OCI-LY1 (cell line): Measurements from ENCODE around the gene TNS1.

Experiments used
- H2AFZ ChIP-seq: fragments of 200-600 bp; sonication (generic), shearing (Covaris generic); 2 replicates; pipeline ENCODE4 v1.6.0; 2014; ENCODE audit warnings: antibody characterized with exemption, mild to moderate bottlenecking, low read length
- H3F3A ChIP-seq: fragments of 200-600 bp; sonication (generic), shearing (Covaris generic); 2 replicates; pipeline ENCODE4 v1.6.0; 2014; ENCODE audit warnings: mild to moderate bottlenecking, antibody characterized with exemption, low read length, moderate library complexity; ENCODE audit not compliant: insufficient read depth
- H3K27ac ChIP-seq: fragments of 200-600 bp; sonication (generic); 2 replicates; pipeline ENCODE4 v1.5.1; 2014; ENCODE audit warnings: low read length, mixed run types, mild to moderate bottlenecking, low read depth; ENCODE audit not compliant: poor library complexity, severe bottlenecking
- H3K27me3 ChIP-seq: fragments of 200-600 bp; sonication (generic); 2 replicates; pipeline ENCODE4 v1.6.0; 2014; ENCODE audit warnings: antibody characterized with exemption, mild to moderate bottlenecking, low read length, moderate library complexity; ENCODE audit not compliant: insufficient read depth
- H3K36me3 ChIP-seq: fragments of 200-600 bp; sonication (generic); 2 replicates; pipeline ENCODE4 v1.6.1; 2014; ENCODE audit warnings: mild to moderate bottlenecking, antibody characterized with exemption, low read length, moderate library complexity, mixed read lengths; ENCODE audit not compliant: insufficient read depth
- H3K4me1 ChIP-seq: fragments of 200-600 bp; sonication (generic); 2 replicates; pipeline ENCODE4 v1.5.1; 2014; ENCODE audit warnings: mild to moderate bottlenecking, low read length, moderate library complexity; ENCODE audit not compliant: insufficient read depth, severe bottlenecking
- H3K4me2 ChIP-seq: fragments of 200-600 bp; sonication (generic), shearing (Covaris generic); 2 replicates; pipeline ENCODE4 v1.6.1; 2014; ENCODE audit warnings: low read length
- H3K4me3 ChIP-seq: fragments of 200-600 bp; sonication (generic); 2 replicates; pipeline ENCODE4 v1.5.1; 2014; ENCODE audit warnings: low read length, low read depth, mild to moderate bottlenecking, mixed read lengths; ENCODE audit not compliant: poor library complexity, severe bottlenecking
- H3K79me2 ChIP-seq: fragments of 200-600 bp; shearing (Covaris generic); 2 replicates; pipeline ENCODE4 v1.6.1; 2016; ENCODE audit warnings: mixed run types, low read length, mixed read lengths; ENCODE audit not compliant: insufficient read depth
- H3K9ac ChIP-seq: fragments of 200-600 bp; sonication (generic), shearing (Covaris generic); 2 replicates; pipeline ENCODE4 v1.6.1; 2014; ENCODE audit warnings: mild to moderate bottlenecking, low read length, mixed read lengths
- H3K9me2 ChIP-seq: fragments of 200-600 bp; sonication (generic), shearing (Covaris generic); 2 replicates; pipeline ENCODE4 v1.6.1; 2014; ENCODE audit warnings: low read depth, mild to moderate bottlenecking, low read length, mixed read lengths
- H3K9me3 ChIP-seq: fragments of 200-600 bp; shearing (Covaris generic); 2 replicates; pipeline ENCODE4 v1.6.1; 2014; ENCODE audit warnings: low read length, mixed read lengths
- H4K20me1 ChIP-seq: fragments of 200-600 bp; sonication (generic), shearing (Covaris generic); 2 replicates; pipeline ENCODE4 v1.6.0; 2016; ENCODE audit warnings: mild to moderate bottlenecking, low read length; ENCODE audit not compliant: insufficient read depth
- EZH2 ChIP-seq: fragments of 200-600 bp; sonication (generic), shearing (Covaris generic); IDR thresholded peaks from 2 replicates; pipeline ENCODE4 v1.8.0; 2017; ENCODE audit warnings: borderline replicate concordance, mixed run types, mild to moderate bottlenecking, antibody characterized with exemption, low read length, moderate library complexity, mixed read lengths
- TF ChIP-seq, protein P1 (sequence below): fragments of 200-600 bp; sonication (generic), shearing (Covaris generic); IDR thresholded peaks from 2 replicates; pipeline ENCODE4 v1.5.1; 2017; ENCODE audit warnings: mild to moderate bottlenecking, antibody characterized with exemption, low read length, moderate library complexity, mixed read lengths

Gene TNS1

GRCh38 chr2:217866457-217866856 is 136.3 kb downstream of the TNS1 start:
- H3K36me3 ChIP-seq, result no peaks in the 10 kb centered on the region
- H3K27me3 ChIP-seq, result no peaks in the 10 kb centered on the region
- no peaks in the 10 kb centered on the region for H3K9me2 ChIP-seq
- no peaks in the 10 kb centered on the region for H3K4me1 ChIP-seq
- H3K9ac ChIP-seq, result no peak overlapping the region
- H3F3A ChIP-seq, result no peaks in the 10 kb centered on the region
- no peaks in the 10 kb centered on the region for H3K79me2 ChIP-seq
- H3K4me2 ChIP-seq, result no peak overlapping the region
- H3K27ac ChIP-seq, result no peak overlapping the region
- no peak for TF ChIP-seq EZH2
- H2AFZ ChIP-seq, result no peak overlapping the region
- no peaks in the 10 kb centered on the region for H3K9me3 ChIP-seq
- H3K4me3 ChIP-seq, result no peak overlapping the region
- H4K20me1 ChIP-seq, result no peaks in the 10 kb centered on the region

GRCh38 chr2:217864963-217865772 is 137.6 kb downstream of the TNS1 start:
- Histone ChIP-seq H3F3A (no peaks in the 10 kb centered on the region), H3K79me2 (no peaks in the 10 kb centered on the region), H3K9ac (no peak overlapping the region), H3K9me3 (no peaks in the 10 kb centered on the region), H3K27me3 (no peaks in the 10 kb centered on the region), H2AFZ (no peak overlapping the region), H3K9me2 (no peaks in the 10 kb centered on the region), H3K27ac (no peak overlapping the region), H4K20me1 (no peaks in the 10 kb centered on the region), H3K4me3 (no peak overlapping the region), H3K36me3 (no peaks in the 10 kb centered on the region), H3K4me2 (no peak overlapping the region), H3K4me1 (no peaks in the 10 kb centered on the region)
- TF ChIP-seq, protein P1, sequence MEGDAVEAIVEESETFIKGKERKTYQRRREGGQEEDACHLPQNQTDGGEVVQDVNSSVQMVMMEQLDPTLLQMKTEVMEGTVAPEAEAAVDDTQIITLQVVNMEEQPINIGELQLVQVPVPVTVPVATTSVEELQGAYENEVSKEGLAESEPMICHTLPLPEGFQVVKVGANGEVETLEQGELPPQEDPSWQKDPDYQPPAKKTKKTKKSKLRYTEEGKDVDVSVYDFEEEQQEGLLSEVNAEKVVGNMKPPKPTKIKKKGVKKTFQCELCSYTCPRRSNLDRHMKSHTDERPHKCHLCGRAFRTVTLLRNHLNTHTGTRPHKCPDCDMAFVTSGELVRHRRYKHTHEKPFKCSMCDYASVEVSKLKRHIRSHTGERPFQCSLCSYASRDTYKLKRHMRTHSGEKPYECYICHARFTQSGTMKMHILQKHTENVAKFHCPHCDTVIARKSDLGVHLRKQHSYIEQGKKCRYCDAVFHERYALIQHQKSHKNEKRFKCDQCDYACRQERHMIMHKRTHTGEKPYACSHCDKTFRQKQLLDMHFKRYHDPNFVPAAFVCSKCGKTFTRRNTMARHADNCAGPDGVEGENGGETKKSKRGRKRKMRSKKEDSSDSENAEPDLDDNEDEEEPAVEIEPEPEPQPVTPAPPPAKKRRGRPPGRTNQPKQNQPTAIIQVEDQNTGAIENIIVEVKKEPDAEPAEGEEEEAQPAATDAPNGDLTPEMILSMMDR, result no peak
- no peak for TF ChIP-seq EZH2

DNA sequence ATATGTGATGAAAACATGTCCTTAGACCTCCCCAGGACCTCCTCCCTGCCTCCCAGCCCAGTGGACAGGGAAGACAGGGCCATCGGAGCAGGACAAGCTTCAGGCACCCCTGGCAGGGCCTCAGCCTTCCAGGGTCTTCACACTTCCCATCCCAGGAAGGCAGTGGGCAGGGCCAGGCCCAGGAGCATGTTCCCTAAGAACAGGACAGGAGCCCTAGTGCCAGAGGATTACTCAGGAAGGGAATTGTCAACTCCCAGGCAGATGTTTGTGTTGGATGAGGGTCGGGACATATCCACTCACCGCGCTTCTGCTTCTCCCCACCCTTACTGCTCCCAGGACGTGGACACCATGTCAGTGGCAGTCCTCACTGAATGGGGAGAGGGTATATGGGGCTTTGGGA is 138.9 kb downstream of the TNS1 start:
- H2AFZ ChIP-seq, result no peak overlapping the region
- no peak overlapping the region for H3K4me2 ChIP-seq
- no peak overlapping the region for H3K27ac ChIP-seq
- no peaks in the 10 kb centered on the region for H4K20me1 ChIP-seq
- no peak overlapping the region for H3K9ac ChIP-seq
- H3K36me3 ChIP-seq, result no peaks in the 10 kb centered on the region
- H3K4me1 ChIP-seq, result no peaks in the 10 kb centered on the region
- TF ChIP-seq EZH2, result no peak
- TF ChIP-seq, protein P1, result no peak
- no peaks in the 10 kb centered on the region for H3K9me3 ChIP-seq
- no peak overlapping the region for H3K4me3 ChIP-seq
- no peaks in the 10 kb centered on the region for H3K27me3 ChIP-seq
- H3K9me2 ChIP-seq, result no peaks in the 10 kb centered on the region
- H3F3A ChIP-seq, result no peaks in the 10 kb centered on the region
- no peaks in the 10 kb centered on the region for H3K79me2 ChIP-seq

- H3F3A ChIP-seq, result no peaks in the 10 kb centered on the region
These were observed 141.4 kb downstream of the TNS1 start for GRCh38 chr2:217861334-217861877.

More at GRCh38 chr2:217861334-217861877, 141.4 kb downstream of the TNS1 start:
- Histone ChIP-seq H3K4me2 (no peak overlapping the region), H3K4me1 (no peaks in the 10 kb centered on the region), H3K27me3 (no peaks in the 10 kb centered on the region), H3K79me2 (no peaks in the 10 kb centered on the region), H3K27ac (no peak overlapping the region), H4K20me1 (no peaks in the 10 kb centered on the region), H2AFZ (no peak overlapping the region), H3K36me3 (no peaks in the 10 kb centered on the region), H3K9me3 (no peaks in the 10 kb centered on the region), H3K4me3 (no peak overlapping the region), H3K9me2 (no peaks in the 10 kb centered on the region), H3K9ac (no peak overlapping the region)
- TF ChIP-seq, protein P1, result no peak
- TF ChIP-seq EZH2, result no peak
